HEK293T (cell line): ENCODE data around the gene VWA8.

ENCODE experiments used
- ARNT ChIP-seq: fragments of 450-650 bp; IDR thresholded peaks from 2 replicates; pipeline ENCODE4 v1.6.1; 2017; ENCODE audit warnings: mild to moderate bottlenecking
- BHLHE40 ChIP-seq: fragments of 450-650 bp; IDR thresholded peaks from 2 replicates; pipeline ENCODE4 v1.6.1; 2016; ENCODE audit warnings: mild to moderate bottlenecking, moderate library complexity, borderline replicate concordance

DNA sequence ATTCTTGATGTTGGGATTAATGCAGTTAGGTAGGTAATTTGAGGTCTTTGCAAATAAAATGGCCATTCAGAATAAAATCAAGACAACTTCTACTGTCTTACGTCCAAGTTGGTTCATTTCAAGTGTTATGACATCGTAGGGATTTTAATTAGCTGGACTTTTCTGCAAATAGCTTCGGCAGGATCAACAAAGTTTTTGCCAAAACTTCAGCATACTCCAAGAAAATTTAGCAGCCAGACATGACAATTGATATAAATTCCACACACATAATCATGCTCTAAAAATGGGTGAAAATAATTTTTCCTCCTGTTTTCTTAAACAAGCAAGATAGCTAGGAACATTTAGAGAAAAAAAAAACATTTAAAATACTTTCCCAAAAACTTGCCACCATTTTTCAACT lies 344.8 kb downstream of the VWA8 start:
- TF ChIP-seq ARNT, result no peak
- TF ChIP-seq BHLHE40, result no peak
